GM18505 (cell line): Measurements from ENCODE around the gene RAI14.

Experiments used
- ATAC-seq: cut with Tn5 transposase; IDR thresholded peaks from one replicate; pipeline ENCODE4 v1.9.1; 2021; ENCODE audit not compliant: unreplicated experiment
- POLR2A ChIP-seq: IDR thresholded peaks from 4 replicates; pipeline ENCODE4 v1.6.1; 2011; ENCODE audit warnings: borderline replicate concordance; ENCODE audit not compliant: insufficient read depth, insufficient read length; ENCODE audit errors: extremely low read depth

RAI14 gene

DNA sequence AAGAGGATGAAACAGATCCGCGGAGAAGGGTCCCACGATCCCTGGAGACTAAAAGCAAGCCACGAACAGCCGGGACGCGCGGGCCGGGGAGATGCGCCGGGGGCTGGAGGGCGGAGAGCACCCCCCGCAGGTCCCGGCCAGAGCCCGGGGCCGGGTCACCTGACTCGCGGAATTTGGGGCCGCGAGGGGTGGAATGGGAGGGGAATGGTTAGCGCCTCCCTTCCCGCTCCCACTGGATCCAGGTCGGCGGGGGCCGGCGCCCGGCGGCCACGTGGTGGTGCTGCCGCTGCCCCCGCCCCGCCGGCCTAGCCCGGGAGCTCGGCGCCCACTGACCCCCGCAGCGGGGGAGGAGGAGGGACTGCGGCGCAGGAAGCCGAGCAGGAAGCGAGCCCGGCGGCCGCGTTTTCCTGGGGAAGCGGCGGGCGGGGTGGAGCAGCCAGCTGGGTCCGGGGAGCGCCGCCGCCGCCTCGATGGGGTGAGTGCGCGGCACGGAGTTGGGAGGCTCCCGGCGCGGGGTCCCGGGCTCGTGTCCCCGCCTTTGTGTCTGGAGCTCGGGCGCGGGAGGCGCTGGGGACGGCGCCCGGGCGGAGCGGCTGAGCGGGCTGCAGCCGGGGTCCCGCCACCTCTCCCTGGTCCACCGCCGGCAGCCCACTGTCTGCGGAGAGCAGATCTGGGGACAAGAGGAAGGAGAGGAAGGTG is at the start of gene RAI14:
RAI14 (plus strand) TSS at position 328 of the 699 bp plus-strand sequence. CDS start 30,592 bp downstream, outside the sequence.
- ATAC-seq = no peak
- no peak for TF ChIP-seq POLR2A

DNA sequence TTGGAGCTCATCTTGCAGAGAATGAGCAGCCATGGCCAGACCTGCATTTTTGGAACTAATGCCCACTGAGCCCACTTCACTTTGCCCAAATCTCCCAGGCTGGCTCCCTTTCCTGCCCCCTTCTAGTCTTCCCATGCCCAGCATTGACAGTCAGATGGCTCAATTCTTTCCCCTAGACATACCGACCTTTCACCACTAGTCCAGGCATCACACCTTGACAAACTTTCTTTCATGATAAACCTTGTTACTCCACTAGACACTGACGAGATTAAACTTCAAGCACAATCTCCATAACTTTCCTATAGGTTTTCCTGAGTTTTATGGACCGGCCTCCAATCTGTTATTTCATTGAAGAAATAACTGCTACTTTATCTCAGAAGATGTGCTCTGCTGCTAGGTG is 47.8 kb upstream of the RAI14 start:
- TF ChIP-seq POLR2A = no peak
- no peak for ATAC-seq

DNA sequence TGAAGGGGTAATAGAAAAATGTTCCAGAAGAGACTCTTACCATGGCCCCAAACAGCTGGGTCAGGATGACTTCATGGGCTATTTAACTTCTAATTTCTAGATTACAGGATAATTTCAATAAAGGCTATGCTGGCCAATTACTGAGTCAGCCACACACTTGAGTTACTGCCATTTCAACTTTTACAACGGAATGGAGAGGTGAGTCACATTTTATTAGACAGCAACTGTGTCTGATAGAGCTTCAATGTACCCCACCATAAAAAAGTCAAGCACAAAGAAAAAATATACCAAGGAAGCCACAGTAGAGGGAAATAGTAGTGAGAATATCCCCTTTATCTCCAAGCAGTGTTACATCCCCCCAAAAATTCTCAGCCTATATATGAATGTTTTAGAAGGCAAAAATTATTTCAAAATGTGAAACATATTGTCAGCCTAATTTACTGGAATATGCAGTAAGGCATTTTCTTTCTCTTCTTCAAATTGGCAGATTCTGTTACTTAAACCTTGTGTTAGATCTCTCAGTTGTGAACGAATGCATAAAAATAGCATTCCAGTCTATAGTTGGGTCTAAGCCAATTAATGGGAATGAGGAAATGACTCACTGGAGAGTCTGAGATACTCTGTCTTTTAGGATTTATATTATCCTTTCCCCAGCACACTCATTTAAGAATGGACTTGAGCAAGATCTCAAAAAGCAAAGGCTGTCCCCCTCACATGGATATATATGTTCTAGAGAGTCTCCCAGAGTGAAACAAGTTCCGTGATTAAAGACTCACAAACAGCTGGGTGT is 47.1 kb upstream of the RAI14 start:
- no peak for ATAC-seq
- TF ChIP-seq POLR2A = no peak

DNA sequence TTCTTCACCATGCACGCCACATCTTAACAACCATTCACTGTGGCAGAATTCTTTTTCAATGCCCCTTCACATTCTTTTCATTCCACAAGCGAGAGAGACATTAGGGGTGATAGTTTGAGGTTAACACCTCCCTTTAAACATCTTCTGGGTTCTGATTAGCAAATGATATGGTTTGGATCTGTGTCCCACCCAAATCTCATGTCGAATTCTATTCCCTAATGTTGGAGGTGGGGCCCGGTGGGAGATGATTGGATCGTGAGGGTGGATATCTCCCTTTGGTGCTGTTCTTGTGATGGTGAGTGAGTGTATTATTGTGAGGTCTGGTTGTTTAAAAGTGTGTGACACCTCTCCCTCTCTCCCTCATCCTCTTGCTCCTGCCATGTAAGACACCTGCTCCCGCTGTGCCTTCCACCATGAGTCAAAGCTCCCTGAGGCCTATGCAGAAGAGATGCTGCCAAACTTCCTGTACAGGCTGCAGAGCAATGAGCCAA is 46.1 kb upstream of the RAI14 start:
- no peak for ATAC-seq
- TF ChIP-seq POLR2A = no peak

DNA sequence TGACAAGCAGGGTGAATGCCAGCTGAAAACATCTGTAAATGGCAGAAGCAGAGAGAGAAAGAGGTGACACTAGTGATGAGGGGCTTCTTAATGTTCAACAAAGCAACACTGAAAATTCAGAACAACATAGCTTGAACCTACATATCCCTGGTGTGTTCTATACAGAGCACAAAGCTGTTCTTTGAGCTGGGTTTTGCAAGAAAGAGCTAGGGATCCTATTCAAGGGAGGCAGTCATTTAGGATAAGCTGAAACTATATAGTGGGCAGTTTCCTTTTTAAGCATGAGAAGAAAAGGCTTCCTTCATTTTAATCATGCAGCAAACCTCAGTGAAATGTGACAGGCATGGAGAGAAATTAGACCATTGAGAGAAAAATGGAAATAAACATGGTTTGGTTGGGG is 45.6 kb upstream of the RAI14 start:
- TF ChIP-seq POLR2A = no peak

DNA sequence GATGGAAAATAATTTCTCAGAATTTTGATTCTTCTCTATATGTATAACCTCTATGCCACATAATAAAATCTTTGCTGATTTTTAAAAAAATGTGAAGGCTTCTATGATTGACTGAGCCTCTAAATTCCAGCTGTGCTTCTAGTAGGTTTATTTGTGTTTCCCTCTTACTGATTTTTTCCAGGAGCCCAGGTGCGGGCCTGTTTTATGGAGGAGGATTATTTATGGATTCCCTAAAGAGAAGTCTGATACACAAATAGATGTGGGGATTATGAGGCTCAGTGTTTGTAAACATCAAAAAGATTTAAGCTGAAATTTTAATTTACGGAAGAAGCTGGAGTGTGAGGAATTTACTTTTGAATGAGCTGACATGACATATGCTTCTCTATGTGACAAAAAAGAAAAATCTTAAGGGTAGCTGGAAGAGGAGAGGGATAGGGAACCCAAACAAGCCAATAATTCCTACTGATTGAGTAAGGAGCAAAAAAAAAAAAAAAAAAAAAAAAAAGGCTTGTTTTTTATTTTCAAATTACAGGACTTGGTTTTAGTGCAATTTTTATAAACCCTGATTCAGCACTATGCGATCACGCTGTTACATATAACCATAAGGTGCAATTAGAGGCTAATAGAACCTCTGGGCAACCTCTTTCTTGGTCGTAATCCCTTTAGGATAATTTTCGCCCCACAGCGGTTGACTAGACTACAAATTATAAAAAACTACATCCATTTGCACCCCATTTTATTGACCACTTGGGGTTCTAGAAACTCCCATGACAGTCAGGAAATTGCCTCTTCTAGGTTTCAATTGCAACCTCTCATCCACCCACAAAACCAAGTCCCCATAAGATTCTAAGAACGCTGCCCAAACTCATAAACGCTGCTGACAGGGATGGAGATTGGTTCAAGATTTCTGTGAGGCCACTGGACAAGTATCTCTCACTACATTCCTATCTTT is 44.4 kb upstream of the RAI14 start:
- ATAC-seq = no peak
- TF ChIP-seq POLR2A = no peak

More for the DNA sequence above, 45.6 kb upstream of the RAI14 start:
- no peak for ATAC-seq

DNA sequence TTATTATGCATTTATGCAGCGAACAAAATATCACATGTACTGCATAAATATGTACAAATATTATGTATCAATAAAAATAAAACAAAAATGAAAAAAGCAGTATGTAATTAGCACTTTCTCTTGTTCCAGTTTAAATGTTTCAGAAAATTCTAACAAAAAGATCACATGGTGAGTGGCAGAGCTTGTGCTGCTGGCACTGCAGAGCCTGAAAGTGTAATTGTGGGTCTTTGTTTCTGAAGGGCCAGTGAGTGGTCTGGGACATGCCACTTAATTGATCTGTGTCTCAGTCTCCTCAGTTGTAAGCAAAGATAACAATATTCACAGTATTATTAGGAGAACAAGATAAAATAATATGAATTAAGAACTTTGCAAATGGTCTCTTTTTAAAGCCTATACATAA is 39.5 kb upstream of the RAI14 start:
- no peak for ATAC-seq

DNA sequence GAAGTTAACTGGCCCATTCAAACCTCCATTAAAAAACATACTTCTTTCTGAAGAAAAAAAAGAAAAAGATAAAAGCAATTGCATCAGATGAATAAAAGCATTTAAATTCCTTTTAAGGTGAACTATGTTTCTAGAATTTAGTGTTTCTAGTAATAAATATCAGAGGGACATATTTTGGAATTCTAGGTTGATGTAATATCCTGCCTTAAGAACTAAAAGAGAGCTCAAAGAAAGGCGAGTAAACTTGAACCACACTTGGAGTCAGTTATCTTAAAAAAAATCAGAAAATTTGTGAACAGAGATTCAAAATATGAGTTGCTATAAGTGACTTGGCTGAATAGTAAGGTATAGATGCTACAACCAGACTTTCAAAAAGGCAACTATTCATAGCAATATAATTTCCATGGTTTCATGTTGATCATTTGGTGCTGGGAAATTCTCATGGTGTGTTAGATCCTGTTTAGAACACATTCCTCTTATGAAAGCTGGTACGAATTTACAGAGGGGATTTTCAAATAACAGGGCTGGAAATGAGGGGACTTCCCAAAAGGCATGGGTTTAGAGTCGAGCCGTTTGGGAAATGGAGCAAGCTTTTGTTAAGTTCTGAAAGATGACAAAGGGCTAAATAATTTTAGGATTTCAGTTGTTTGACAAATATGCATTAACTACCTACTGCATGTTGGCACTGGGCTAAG is 37.6 kb upstream of the RAI14 start:
- no peak for TF ChIP-seq POLR2A
- no peak for ATAC-seq

More for the DNA sequence above, 39.5 kb upstream of the RAI14 start:
- no peak for TF ChIP-seq POLR2A

DNA sequence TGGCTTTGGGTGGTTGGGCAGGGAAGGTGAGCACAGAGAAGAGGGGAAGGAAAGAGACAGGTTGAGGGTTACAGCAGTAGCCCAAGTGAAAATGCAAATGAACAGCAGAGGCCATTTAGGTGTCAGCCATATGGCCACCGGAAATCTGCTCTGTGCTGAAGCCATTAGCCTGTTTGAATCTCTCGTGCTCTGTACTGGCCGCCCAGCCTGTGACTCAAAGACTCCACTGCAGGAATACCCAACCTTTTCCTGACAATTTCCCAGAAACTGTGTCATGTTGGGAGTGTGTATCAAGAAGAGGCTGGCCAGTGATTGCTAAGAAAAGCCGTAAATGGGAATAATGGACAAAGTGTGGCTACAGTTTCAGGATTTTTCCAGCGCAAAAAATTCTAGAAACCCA is 35.9 kb upstream of the RAI14 start:
- TF ChIP-seq POLR2A = no peak
- ATAC-seq = no peak

DNA sequence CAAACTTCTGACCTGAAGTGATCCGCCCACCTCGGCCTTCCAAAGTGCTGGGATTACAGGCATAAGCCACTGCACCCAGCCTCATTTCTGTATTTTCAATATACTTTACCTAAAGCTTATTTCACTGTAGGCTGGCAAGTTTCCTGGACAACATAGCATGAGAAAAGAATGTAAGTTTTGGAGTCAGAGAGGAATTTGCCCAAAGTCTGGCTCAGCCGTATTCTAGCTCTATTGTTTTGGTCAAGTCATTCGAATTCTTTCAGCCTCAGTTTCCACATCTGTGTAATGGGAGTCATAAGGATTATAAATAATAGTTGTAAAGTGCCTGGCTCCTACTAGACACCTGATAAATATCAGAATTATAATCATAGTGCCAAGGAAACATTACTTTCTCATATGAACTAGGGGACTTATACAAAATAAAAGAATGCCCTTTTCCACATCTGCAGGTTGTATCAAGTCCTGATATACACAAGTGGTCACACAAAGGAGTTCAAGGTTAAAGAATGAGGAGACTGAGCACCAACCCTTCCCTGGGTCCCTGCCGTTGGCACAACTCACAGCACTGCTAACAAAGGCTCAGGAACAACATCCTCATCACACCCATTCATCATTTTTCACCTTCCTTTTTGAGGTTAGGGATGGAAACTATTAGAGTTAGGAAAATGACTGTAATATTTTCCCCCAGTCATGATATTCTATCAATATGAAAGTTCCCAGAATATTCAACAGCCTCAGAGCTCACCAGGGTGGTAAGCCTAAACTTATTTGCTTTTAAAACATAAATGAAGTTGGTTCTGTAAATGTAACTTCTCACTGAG is 34.6 kb upstream of the RAI14 start:
- no peak for ATAC-seq
- no peak for TF ChIP-seq POLR2A

DNA sequence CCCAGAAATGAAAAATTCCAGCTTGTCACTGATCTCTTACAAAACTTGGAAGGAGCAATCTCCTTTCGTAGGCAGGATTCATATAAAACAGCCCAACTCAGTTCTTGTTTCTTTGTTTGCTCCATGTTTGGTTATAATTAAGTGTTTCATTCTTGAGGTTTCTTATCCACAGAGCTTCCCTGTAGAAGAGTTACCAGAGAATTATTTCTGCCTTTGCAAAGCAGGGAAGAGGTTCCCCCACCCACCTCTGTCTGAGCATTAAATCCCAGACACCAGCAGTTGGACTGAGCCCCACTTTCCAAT is 34.1 kb upstream of the RAI14 start:
- no peak for ATAC-seq
- no peak for TF ChIP-seq POLR2A

DNA sequence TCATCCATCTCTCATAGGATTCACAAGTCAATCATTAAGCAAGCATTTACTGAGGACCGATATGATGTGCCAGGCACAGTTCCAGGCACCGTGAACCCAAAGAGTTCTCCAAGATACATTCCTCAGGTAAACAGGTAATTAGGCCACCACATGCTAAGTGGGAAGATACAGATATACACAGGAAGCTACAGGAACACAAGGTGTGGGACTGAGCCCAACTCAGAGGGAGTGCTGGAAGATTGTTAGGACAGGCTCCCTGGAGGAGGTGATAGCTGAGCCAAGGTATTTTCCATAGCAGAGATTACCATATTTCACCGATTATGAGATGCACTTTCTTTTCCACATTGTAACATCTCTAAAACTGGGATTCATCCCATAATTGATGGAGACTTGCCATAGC is 31.4 kb upstream of the RAI14 start:
- no peak for ATAC-seq
- TF ChIP-seq POLR2A = no peak

DNA sequence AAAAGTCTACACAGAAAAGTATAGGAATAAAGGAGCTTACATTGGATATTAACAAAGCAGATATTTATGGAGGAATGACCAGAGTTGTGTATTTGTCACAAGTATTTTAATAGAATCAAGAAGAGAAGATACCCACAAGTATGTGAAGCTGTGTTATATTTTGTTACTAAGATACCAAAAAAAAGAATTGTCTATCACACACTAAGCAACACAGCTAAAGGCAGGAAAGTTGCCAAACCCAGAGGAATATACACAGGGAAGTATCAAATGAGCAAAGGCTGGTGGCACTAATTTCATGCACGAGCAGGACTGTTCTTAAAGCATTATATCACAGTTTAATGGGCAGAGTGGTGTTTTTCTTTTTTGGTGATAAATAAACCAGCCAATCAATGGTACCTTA is 30.9 kb upstream of the RAI14 start:
- no peak for ATAC-seq

DNA sequence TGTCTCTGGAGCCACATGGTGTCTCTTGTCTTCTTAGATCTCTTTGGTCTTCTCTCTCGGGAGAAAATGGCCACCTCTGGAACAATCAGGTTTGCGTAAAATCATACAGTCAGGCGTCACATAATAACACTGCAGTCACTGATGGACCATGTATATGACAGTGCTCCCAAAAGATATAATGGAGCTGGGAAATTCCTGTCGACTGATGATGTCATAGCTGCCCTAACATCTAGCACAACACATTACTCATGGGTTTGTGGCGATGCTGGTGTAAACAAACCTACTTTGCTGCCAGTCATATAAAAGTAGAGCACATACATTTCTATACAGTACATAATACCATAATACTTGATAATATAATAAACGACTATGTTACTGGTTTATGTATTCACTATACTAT is 30.1 kb upstream of the RAI14 start:
- no peak for ATAC-seq
- no peak for TF ChIP-seq POLR2A

More for the DNA sequence above, 30.9 kb upstream of the RAI14 start:
- TF ChIP-seq POLR2A = no peak
